Dendritic cell treated with granulocyte-macrophage colony-stimulating factor and Interleukin-4, amounts not matched to agents 40 ng/mL and 50 ng/mL, for 4 days (primary cell): ENCODE measurements around the gene FOXD4L4.
"Not testable (repeated sequence)": the region's sequence is repeated elsewhere in the genome, so short reads cannot be mapped to it uniquely, and the experiment has no call there.

Experiments used
- H3K27ac Mint-ChIP-seq: one replicate; pipeline ENCODE4 v1.8.0; 2022; ENCODE audit warnings: mild to moderate bottlenecking, mixed read lengths
- H3K27me3 Mint-ChIP-seq: one replicate; pipeline ENCODE4 v1.8.0; 2022; ENCODE audit warnings: mild to moderate bottlenecking, mixed read lengths
- H3K36me3 Mint-ChIP-seq: one replicate; pipeline ENCODE4 v1.8.0; 2022; ENCODE audit warnings: low read depth, mixed read lengths
- H3K4me1 Mint-ChIP-seq: one replicate; pipeline ENCODE4 v1.8.0; 2022; ENCODE audit warnings: low read depth, mixed read lengths
- H3K4me3 Mint-ChIP-seq: one replicate; pipeline ENCODE4 v1.8.0; 2022; ENCODE audit warnings: mild to moderate bottlenecking, moderate library complexity, mixed read lengths
- H3K9me3 Mint-ChIP-seq: one replicate; pipeline ENCODE4 v1.8.0; 2022; ENCODE audit warnings: mixed read lengths
- intact Hi-C: fragments of 100-400 bp; cut with micrococcal nuclease; formaldehyde crosslinking; loops from one replicate; pipeline ENCODE4 v1.15.0; 2022

The FOXD4L4 gene

GRCh38 chr9:65737096-65737564, at the start of gene FOXD4L4:
FOXD4L4 (plus strand) TSS chr9:65737146; CDS start chr9:65737146, 0 bp downstream.
- H3K9me3 Mint-ChIP-seq, intact Hi-C loops, H3K36me3 Mint-ChIP-seq, H3K4me1 Mint-ChIP-seq, H3K4me3 Mint-ChIP-seq, H3K27ac Mint-ChIP-seq: not testable (repeated sequence)
- H3K27me3 Mint-ChIP-seq, result peaks cover 14% of the 10 kb centered on the region

GRCh38 chr9:65703550-65703949, 33.4 kb upstream of the FOXD4L4 start:
- intact Hi-C loops, H3K36me3 Mint-ChIP-seq, H3K27me3 Mint-ChIP-seq, H3K9me3 Mint-ChIP-seq, H3K4me1 Mint-ChIP-seq, H3K4me3 Mint-ChIP-seq, H3K27ac Mint-ChIP-seq: not testable (repeated sequence)

- intact Hi-C loops, result not testable (repeated sequence)
Measured at GRCh38 chr9:65714445-65714844, 22.5 kb upstream of the FOXD4L4 start.

GRCh38 chr9:65738133-65738532, 1.2 kb downstream of the FOXD4L4 start:
- H3K4me1 Mint-ChIP-seq, H3K4me3 Mint-ChIP-seq, intact Hi-C loops, H3K9me3 Mint-ChIP-seq, H3K27ac Mint-ChIP-seq, H3K36me3 Mint-ChIP-seq: not testable (repeated sequence)
- H3K27me3 Mint-ChIP-seq, result peaks cover 14% of the 10 kb centered on the region

More at GRCh38 chr9:65714445-65714844, 22.5 kb upstream of the FOXD4L4 start:
- H3K36me3 Mint-ChIP-seq, H3K4me1 Mint-ChIP-seq, H3K4me3 Mint-ChIP-seq, H3K27ac Mint-ChIP-seq, H3K9me3 Mint-ChIP-seq, H3K27me3 Mint-ChIP-seq: not testable (repeated sequence)
